Activated CD4-positive, alpha-beta T cell treated with anti-CD3 and anti-CD28 coated beads for 24 hours (primary cell): Measurements from ENCODE around the gene CAMSAP2.

Source experiments
- DNase-seq, 2 donors: peaks; one replicate each; pipeline ENCODE4 v3.0.0-alpha.2; 2020; ENCODE audit warnings: low read depth in 2 of 2

CAMSAP2 gene

GRCh38 chr1:200877010-200877409, 138.3 kb downstream of the CAMSAP2 start:
- DNase-seq: no peak

- no peak for DNase-seq
Measured at GRCh38 chr1:200877839-200878551, 139.3 kb downstream of the CAMSAP2 start.

GRCh38 chr1:200880212-200880611, 141.5 kb downstream of the CAMSAP2 start:
- DNase-seq: no peak

DNA sequence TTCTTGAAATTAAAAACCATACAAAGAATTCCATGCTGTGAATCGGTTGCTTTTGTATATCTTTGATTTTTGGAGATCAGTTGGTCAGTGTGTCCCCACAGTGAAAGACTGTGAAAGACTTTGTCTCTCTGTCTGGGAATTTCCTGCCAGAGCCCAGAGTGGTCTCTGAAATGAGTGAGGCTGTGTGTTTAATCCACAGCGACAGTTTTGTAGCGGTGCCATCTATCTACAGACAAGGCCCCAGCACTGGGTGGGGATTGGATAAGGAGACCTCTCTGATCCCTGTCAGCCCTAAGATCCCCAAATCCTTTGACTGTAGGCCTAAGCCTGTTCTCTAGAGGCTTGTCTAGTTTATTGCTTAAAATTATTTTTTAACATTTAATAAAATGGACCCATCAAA, 144.4 kb downstream of the CAMSAP2 start:
- no peak for DNase-seq

- no peak for DNase-seq
Measured at GRCh38 chr1:200885623-200886402, 147.1 kb downstream of the CAMSAP2 start.

DNA sequence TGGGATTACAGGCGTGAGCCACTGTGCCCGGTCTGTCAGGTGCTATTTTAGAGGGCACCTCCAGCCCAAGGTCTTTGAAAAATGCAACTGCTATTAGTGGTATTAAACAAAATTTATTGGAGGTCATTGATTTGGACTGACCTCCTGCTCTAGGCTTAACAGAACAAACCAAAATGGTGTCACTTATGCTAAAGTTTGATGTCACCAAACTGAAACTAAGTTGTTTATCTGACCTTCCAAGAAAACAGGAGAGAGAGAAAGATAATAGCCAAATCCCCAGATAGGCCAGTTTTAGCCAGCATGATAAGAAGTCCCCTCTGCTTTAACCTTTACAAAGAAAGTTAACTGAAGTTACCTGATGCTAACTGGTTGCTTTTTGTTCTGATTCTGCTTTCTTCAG, 147.9 kb downstream of the CAMSAP2 start:
- no peak for DNase-seq

- no peak for DNase-seq
Measured at GRCh38 chr1:200887036-200887435, 148.3 kb downstream of the CAMSAP2 start.

DNA sequence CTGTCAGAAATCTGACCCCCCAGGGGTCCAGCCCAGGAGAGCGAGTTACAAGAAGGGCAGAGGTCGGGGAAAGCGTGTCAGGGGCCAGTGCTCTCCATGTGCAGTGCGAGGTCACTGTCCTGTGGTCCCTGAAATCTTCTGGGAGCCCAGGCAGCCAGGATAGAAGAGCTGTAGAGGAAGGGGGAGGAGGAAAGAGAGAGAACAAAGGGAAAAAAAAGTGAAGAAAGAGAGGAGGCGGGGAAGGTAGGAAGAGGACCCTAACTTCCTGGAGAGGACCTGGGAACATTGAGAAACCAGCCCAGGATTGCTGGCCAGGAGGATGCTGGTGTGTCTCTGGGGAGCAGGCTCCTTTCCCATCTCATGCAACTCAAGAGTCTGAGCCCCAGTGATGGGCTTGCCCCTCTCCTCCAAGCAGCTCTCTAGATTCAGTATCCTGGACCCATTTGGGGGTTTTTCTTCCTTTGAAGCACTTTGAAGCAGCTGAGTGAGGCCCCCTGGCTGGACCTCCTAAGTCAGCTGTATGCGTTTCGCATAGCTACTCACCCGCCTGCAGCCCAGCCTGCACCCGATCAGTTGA, 149.2 kb downstream of the CAMSAP2 start:
- no peak for DNase-seq

DNA sequence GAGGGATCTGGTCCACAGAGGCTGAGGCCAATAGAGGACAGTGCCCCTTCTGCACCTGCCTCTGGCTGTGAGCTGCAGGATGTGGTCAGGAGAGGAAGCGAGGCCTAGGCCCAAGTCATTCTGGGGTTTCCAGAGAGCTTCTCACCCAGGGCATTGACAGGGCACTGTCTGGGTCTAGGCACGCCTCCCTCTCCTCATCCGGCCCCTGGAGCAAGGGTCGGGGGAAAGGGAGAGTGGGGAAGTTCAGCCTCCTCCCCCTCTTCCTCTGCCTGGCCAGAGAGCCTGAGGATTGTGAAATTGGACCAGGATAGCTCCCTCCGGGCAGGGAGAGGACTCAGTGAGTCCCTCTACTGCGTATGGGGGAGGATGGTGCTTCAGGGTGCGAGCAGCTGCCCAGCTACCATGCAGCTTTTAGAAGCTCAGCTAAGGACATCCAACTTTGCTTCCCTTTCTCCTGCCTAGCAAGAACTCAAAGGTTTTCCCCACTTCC, 149.7 kb downstream of the CAMSAP2 start:
- peak in 1 of 2 donors; percentile 33 for DNase-seq

DNA sequence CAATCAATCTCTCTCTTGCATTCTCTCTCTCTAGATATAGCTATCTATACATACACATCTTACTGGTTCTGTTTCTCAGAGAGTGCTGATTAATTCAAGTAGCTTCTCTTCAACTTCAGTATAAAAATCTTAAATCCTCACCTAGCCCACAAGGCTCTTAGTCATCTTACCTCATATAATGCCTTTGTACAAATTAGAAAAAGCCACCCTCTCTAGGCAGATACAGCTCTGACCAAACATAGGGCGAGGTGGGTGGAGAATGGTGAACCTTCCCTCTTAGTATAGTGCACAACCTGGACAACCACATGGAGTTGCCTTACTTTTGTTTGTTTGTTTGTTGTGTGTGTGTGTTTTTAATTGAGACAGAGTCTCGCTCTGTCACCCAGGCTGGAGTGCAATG, 150.9 kb downstream of the CAMSAP2 start:
- no peak for DNase-seq

DNA sequence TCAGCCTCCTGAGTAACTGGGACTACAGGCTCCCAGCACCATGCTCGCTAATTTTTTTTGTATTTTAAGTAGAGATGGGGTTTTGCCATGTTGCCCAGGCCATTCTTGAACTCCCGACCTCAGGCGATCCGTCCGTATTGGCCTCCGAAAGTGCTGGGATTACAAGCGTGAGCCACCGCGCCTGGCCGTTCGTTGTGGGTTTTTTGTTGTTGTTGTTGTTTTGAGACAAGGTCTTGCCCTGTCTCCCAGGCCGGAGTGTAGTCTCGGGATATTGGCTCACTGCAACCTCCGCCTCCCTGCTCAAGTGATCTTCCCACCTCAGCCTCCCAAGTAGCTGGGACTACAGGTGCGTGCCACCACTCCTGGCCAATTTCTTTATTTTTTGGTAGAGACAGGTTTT, 151.3 kb downstream of the CAMSAP2 start:
- no peak for DNase-seq

DNA sequence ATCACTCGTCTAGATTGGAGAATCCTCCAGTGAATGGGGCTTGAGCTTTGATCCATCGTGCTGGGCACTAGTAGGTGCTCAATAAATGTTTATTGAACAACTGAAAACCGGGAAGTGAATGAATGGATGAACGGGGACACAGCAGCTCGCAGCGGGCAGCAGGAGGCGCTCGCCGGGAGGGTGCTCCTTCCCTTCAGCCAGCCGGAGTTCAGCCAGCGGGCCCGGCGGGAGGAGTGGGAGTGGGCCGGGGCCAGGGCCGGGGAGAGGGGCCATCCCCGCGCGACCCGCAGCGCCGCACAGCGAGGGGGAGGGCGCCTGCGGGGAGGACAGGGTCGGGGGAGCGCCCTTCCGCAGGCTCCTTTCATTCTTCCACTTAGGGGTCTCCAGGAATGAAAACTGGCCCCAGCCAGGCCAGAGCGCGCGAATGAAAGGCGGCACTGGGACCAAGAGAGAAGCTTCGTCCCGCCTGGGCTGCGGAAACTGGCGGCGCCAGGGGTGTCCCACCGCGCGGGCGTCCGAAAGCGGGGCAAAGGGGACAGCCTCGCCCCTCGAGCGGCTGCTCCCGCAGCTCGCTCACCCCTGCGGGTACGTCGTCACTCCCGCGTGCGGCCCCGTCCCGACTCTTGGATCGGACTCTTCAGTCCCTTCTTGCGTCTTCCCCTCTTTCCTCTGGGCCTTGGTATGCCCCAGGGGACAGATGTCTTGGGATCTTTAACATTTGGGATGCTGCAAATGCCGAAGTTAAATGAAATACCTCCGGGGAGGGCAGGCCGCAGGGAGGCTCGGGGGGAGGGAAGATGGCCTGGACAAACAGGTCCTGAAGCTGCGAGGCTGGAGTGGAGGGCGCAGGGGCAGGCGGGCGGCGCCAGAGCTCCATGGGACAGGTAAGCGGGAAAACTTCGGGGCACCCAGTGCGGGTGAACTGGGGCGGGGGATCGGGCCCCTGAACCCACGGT, 152.4 kb downstream of the CAMSAP2 start:
- DNase-seq: no peak

DNA sequence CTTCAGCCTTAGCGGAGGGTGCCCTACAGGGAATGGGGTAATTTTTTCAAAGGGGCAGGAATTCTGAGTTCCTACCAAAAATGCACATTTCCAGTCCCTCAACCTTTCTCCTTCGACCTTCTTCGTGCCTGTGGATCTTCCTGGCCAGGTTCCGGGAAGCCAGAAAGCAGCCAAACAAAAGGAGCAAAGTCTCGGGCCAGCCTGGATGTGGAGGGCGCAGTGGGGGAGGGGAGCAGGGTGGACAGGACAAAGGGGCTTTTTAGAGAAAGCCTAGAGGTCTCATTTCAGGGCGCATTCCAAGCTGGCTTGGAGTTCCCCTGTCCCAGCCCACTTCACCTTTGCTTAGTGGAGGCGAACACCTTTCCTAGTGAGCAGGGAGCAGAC, 153.1 kb downstream of the CAMSAP2 start:
- DNase-seq: no peak

DNA sequence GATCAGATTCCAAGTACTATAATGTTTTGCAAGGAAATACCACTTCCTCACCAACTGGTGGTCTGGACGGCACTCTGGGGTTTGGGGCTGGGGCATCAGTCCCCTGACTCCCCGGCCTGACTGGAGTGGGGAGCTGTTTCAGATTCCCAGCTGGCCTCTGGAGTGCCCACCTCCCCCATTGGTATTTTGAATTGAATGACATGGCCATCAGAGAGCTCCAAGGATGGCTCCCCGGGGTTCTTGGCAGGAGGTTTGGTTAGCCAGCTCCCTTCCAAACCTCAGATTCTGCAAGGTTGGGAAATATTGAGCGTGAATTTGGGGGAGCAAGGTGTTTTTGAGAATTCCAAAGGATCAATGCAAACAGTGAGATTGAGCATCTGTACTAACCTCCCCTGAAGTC, 153.9 kb downstream of the CAMSAP2 start:
- no peak for DNase-seq

GRCh38 chr1:200892958-200893357, 154.3 kb downstream of the CAMSAP2 start:
- no peak for DNase-seq

GRCh38 chr1:200893411-200893901, 154.8 kb downstream of the CAMSAP2 start:
- DNase-seq: no peak

DNA sequence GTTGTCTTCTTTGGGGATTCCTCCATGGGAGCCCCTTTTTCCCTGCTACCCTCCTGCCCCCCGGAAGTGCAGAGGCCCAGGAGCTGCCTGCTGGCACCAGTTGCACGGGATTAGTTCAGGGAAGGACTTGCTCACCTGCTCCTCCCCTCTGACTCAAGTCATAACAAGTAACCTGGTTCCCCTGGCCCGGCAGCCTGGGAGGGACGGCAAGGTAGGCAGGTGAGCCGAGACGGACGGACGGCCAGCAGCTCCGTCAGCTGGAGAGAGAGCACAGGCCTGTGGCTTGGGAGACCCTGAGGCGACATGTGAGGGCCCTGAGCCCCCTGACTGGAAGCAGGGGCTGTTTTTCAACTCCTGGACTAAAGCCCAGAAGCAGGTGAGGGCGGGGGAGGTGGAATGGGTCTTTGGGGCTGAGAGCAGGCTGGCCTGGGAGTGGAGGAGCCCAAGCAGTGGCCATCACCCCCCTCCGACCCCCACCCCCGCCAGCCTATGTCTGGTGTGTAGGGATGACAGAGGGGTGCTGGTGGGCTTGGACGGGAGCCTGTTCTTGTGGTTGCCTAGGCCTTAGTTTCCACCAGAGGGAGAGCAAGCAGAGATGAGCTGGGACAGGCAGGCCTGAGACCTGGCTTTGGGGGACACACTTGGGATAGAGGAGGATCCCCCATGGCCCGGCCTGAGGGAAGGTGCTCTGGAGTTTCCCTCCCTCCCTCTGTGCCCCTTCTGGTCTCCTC, 156.2 kb downstream of the CAMSAP2 start, which contains the start of gene INAVA:
INAVA (plus strand) TSS at position 189 of the 731 bp plus-strand sequence. CDS start 3,501 bp downstream, outside the sequence.
- no peak for DNase-seq

DNA sequence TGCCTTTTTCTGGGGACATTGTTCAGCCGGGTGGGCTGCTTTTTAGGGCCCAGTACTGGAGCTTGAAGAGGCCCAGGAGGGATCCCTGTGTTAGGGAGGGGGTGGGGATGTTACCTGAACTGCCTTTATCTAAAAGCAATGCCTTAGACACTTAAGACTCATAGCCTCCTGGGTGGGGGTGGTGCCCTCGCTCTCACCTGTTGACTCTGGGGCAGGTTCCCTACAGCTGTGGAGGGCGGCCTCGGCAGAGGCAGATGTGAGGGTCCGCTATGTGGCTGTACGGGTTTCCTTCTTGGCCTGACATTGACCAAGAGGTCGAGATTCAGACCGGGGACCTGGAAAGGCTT, 156.7 kb downstream of the CAMSAP2 start:
- no peak for DNase-seq

- no peak for DNase-seq
Measured at GRCh38 chr1:200895801-200896530, 157.3 kb downstream of the CAMSAP2 start.
